ENCODE measurements around the gene OR2L13.
"Not testable (repeated sequence)": the region's sequence is repeated elsewhere in the genome, so short reads cannot be mapped to it uniquely, and the experiment has no call there.

OR2L13 gene

GRCh38 chr1:248094884-248095283 lies at the start of gene OR2L13:
OR2L13 (plus strand) TSS chr1:248095184; CDS start chr1:248099376, 4,192 bp downstream.
- no peak for DNase-seq (ENCODE audit: low spot score)

GRCh38 chr1:248045209-248045608 lies 49.8 kb upstream of the OR2L13 start:
- DNase-seq (ENCODE audit: low spot score), result no peak

- DNase-seq (ENCODE audit: low spot score), result no peak
These were observed 48.4 kb upstream of the OR2L13 start, which contains the start of gene OR2L3 for GRCh38 chr1:248046536-248046935. OR2L3 (plus strand) TSS chr1:248046836; CDS start chr1:248060682, 13,846 bp downstream.

GRCh38 chr1:248047008-248047407 lies 48.0 kb upstream of the OR2L13 start:
- no peak for DNase-seq (ENCODE audit: low spot score)

- no peak for DNase-seq (ENCODE audit: low spot score)
These were observed 40.3 kb upstream of the OR2L13 start for GRCh38 chr1:248054671-248055070.

- no peak for DNase-seq (ENCODE audit: low spot score)
These were observed 39.7 kb upstream of the OR2L13 start for GRCh38 chr1:248055261-248055660.

- no peak for DNase-seq (ENCODE audit: low spot score)
These were observed 29.9 kb upstream of the OR2L13 start for GRCh38 chr1:248065071-248065470.

- DNase-seq (ENCODE audit: low spot score), result no peak
These were observed 29.4 kb upstream of the OR2L13 start for GRCh38 chr1:248065604-248066003.

- DNase-seq (ENCODE audit: low spot score), result not testable (repeated sequence)
These were observed 11.1 kb upstream of the OR2L13 start for GRCh38 chr1:248083864-248084263.

GRCh38 chr1:248098529-248098928 lies 3.5 kb downstream of the OR2L13 start:
- no peak for DNase-seq (ENCODE audit: low spot score)

GRCh38 chr1:248102847-248103246 lies 7.9 kb downstream of the OR2L13 start:
- DNase-seq (ENCODE audit: low spot score), result no peak

GRCh38 chr1:248111157-248111556 lies 16.2 kb downstream of the OR2L13 start:
- no peak for DNase-seq (ENCODE audit: low spot score)

GRCh38 chr1:248114890-248115289 lies 19.9 kb downstream of the OR2L13 start:
- DNase-seq (ENCODE audit: low spot score), result no peak

- no peak for DNase-seq (ENCODE audit: low spot score)
These were observed 32.7 kb downstream of the OR2L13 start for GRCh38 chr1:248127653-248128052.

- no peak for DNase-seq (ENCODE audit: low spot score)
These were observed 41.8 kb downstream of the OR2L13 start for GRCh38 chr1:248136811-248137210.

GRCh38 chr1:248140846-248141245 lies 45.9 kb downstream of the OR2L13 start:
- DNase-seq (ENCODE audit: low spot score), result no peak

GRCh38 chr1:248143311-248143710 lies 48.3 kb downstream of the OR2L13 start:
- DNase-seq (ENCODE audit: low spot score), result no peak

- no peak for DNase-seq (ENCODE audit: low spot score)
These were observed 49.7 kb downstream of the OR2L13 start, which contains the start of gene OR2M5 for GRCh38 chr1:248144513-248145198. OR2M5 (plus strand) TSS chr1:248145148; CDS start chr1:248145148, 0 bp downstream.

Data from activated CD4-positive, alpha-beta T cell treated with anti-CD3 and anti-CD28 coated beads, Interleukin-2, Interleukin-4, amounts not matched to agents 100 ng/mL and 50 ng/mL, durations not matched to agents 16 hours and 8 hours (primary cell).